ENCODE measurements around the gene ERICH4.
A peak's percentile ranks its signal among the peaks of the same experiment; 100 is the strongest.
"Not testable (repeated sequence)": the region's sequence is repeated elsewhere in the genome, so short reads cannot be mapped to it uniquely, and the experiment has no call there.

ERICH4 gene

GRCh38 chr19:41434450-41434849, 8.5 kb upstream of the ERICH4 start:
- DNase-seq (ENCODE audit: low read depth in 1 of 2, low spot score in 1 of 2), result no peak

GRCh38 chr19:41435376-41435775, 7.6 kb upstream of the ERICH4 start:
- DNase-seq (ENCODE audit: low read depth in 1 of 2, low spot score in 1 of 2), result not testable (repeated sequence)

GRCh38 chr19:41435936-41436673, 6.9 kb upstream of the ERICH4 start:
- no peak for DNase-seq (ENCODE audit: low read depth in 1 of 2, low spot score in 1 of 2)

DNA sequence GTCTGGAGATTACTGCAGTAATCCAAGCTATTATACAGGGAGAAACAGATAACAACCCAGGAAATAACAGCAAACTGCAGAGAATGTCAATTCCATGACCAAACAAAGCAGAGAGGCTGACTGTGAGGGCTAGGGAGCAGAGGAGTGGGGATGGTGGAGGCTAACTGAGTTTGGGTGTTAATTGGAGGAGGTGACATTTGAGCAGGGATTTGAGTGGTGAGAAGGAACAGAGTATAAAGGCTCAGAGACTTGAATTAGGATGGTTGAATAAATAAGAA, 6.3 kb upstream of the ERICH4 start:
- DNase-seq (ENCODE audit: low read depth in 1 of 2, low spot score in 1 of 2), result no peak

DNA sequence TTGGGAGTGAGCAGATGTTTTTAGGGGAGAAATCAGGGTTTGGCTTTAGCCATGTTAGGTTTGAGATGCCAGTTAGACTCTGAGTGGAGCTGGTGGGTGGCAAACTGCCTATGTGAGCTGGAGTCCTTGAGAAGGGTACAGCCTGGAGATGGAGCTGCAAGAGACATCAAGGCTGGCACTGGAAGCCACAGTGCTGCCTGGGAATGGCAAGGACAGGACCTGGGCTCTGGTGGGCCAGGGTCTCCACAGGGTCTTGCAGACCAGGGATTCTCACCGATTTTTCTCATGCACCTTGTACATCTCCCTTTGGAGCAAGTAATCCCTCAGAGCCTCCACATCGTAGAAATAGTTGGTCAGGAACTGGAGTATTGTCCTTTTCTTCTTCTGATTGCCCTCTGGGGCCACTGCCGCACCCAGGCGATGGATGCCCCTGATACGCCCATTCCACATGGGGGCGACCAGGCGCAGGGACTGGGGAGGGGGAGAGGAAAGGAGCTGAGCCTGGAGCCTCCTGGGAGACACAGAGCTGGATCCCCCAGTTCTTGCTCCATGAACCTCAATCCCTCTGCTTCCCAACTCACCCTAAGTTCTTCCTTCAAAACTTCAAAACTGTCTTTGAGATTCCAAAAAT, 4.9 kb upstream of the ERICH4 start:
- DNase-seq (ENCODE audit: low read depth in 1 of 2, low spot score in 1 of 2), result no peak

- DNase-seq (ENCODE audit: low read depth in 1 of 2, low spot score in 1 of 2), result peak; percentile 85
Observed at GRCh38 chr19:41439441-41440222, 3.3 kb upstream of the ERICH4 start, which contains the start of gene DMAC2. DMAC2 (minus strand) TSS chr19:41439912; CDS start chr19:41439899, 13 bp downstream.

DNA sequence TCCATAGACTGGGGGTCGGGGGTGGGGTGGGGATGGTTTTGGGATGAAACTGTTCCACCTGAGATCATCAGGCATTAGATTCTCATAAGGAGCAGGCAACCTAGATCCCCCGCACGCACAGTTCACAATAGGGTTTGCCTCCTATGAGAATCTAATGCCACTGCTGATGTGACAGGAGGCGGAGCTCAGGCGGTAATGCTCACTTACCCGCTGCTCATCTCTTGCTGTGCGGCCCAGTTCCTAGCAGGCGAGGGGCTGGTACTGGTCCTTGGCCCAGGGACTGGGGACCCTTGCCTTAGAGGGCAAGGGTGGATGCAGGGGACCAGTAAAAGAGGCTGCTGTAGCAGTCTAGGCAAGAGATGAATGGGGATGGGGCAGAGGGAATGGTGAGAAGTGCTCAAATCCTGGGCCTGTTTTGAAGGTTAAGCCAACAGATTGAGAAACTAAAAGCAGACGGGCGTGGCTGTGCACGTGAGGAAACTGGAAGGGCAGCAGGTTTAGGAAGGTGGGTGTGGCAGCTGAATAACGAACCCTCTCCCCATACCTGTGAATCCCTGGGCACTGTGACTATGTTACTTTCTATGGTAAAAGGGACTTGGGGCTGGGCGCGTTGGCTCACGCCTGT, 1.5 kb upstream of the ERICH4 start:
- no peak for DNase-seq (ENCODE audit: low read depth in 1 of 2, low spot score in 1 of 2)

- DNase-seq (ENCODE audit: low read depth in 1 of 2, low spot score in 1 of 2), result no peak
Observed at GRCh38 chr19:41443813-41444455, 978 bp downstream of the ERICH4 start.

DNA sequence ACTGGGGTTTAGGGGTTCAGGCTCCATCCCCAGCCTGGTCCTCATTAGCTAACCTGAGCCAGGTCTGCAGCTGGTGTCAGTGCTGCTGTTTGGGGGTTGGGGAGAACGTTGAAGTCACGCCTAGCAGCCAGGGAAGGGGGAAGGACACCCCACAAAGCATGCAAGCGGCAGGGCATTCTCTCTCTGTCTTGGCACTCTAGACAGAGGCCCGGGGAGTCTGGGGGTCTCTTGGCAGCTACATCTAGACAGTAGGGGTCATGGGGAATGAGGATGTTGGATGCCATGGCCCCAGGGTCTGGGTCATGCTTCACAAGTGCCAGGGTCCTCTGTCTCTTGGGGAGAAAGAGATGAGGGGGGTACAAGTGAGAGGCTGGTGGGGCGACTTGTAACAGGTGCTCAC, 2.6 kb downstream of the ERICH4 start:
- DNase-seq (ENCODE audit: low read depth in 1 of 2, low spot score in 1 of 2), result no peak

- DNase-seq (ENCODE audit: low read depth in 1 of 2, low spot score in 1 of 2), result no peak
Observed at GRCh38 chr19:41447732-41448332, 4.9 kb downstream of the ERICH4 start.

DNA sequence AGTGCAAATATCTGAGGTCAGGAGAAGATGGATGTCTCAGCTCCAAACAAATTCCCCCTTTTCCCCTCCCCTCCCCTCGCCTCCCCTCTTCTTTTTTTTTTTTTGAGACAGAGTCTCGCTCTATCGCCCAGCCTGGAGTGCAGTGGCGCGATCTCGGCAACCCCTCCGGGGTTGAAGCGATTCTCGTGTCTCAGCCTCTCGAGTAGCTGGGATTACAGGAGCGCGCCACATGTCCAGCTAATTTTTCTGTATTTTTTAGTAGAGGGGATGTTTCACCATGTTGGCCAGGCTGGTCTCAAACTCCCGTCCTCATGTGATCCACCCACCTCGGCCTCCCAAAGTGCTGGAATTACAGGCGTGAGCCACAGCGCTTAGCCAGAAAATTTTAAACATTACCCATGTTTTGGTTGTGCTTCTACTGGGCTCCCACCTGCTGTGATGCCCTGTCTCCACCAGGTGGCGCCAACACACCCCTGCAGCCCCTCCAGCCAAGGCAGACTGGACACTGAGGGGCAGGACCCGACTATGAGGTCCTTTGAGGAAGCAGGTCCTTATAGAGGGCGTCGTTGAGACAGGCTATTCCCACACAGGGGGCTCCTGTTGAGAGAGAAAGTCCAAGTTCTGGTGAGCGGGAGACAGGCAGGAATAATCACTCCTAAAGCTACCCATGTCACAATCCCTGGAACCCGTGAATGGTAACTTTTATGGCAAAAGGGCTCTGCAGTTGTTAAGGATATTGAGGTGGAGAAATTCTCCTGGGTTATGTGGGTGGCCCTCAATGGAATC, 6.3 kb downstream of the ERICH4 start:
- peak; percentile 51 to 58 for DNase-seq (ENCODE audit: low read depth in 1 of 2, low spot score in 1 of 2)

DNA sequence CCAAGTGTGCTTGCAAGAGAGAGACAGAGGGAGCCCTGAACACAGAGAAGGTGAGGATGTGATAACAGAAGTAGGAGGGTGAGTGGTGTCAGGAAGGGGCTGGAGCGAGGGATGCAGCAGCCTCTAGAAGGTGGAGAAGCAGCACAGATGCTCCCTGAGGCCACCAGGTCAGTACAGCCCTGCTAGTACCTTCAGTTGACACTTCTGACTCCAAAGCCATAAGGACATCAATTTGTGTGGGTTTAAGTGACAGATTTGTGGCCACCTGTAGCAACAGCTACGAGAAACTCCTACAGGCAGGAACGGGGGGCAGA, 6.9 kb downstream of the ERICH4 start:
- no peak for DNase-seq (ENCODE audit: low read depth in 1 of 2, low spot score in 1 of 2)

DNA sequence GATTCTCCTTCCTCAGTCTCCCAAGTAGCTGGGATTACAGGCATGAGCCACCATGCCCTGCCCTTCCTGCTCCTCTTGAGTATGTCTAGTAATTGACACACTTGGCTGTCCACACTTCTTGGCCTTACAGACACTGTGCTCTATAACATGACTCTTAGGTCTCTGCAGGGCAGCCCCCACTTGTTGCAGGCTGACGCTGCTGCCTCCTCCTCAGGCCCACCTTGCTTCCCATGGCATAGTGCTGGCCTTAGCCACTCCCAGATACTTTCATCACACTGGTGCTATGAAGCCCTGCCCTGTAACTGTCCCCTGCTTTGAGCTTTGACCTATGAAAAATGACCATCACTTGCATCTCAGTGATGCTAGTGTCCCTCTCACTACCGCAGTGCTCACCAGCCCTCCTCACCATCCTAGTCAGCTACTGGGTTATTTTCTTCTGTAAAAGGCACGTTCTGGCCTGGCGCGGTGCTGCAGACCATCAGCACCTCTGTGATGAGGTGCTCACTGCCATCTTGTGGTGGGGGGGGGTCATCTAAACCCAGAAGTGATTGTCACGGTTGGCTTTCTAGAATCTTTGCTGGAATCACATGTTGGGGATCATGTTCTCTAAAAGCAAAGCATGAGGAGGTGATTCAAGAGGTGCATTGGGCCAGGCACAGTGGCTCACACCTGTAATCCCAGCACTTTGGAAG, 9.8 kb downstream of the ERICH4 start:
- DNase-seq (ENCODE audit: low read depth in 1 of 2, low spot score in 1 of 2), result no peak

- DNase-seq (ENCODE audit: low read depth in 1 of 2, low spot score in 1 of 2), result no peak
Observed at GRCh38 chr19:41455936-41456335, 13.0 kb downstream of the ERICH4 start.

DNA sequence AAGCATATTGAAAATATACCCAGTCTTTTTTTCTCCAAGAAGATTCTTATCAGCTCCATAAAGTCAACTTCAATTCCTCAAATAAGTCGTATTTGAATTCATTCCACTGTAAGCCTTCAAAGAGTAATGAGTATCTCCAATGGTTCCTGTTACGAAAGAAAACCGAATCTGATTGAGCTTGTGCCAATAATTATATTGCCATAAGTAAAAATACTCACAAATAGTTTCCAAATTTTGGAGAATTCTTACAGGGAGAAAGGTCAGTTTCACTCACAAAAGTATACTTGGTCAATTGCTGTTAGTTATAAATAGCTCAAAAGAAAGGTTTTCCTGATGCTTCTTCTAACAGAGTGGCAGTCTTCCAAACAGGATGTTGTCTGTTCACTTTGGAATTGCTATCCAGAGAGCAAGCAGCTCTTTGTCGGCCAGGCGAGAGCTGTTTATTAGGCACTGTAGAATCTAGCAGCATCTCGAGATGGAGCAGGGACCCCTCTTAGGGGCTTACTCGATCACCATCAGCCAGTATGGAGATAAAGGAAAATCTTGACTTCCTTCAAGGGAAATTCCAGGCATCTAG, 13.5 kb downstream of the ERICH4 start:
- no peak for DNase-seq (ENCODE audit: low read depth in 1 of 2, low spot score in 1 of 2)

DNA sequence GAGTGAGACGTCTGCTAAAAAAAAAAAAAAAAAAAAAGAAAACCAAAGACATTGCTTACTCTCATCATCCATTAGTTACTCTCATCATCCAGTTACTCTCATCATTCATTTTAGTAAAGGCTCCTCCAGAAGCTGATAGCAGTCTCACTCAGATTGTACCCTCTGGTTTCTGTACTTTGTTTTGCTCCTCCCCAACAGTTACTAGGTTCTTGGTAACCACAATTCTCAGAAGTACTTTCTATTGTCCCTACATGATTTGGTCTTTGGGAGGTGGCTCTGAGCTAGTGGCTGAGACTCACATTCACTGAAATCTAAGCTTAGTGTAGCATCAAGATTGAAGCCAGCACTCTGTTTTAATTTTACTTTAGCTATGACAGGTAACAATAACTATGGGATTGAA, 14.3 kb downstream of the ERICH4 start:
- no peak for DNase-seq (ENCODE audit: low read depth in 1 of 2, low spot score in 1 of 2)

DNA sequence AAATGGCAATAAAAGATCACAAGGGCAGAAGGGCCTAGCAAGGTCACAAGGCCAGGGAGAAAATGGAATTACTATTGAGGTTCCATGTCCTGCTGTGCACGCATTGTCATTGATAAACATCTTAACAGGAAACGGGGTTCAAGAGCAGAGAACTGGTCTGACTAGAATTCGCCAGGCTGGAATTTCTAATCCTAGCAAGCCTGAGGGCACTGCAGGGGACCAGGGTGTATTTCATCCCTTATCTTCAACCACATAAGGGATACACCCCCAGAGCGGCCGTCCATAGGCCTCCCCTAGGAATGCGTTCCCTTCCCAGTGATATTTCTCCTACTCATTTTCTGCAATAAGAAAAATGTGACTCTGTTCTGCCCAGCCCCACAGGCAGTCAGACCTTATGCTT, 19.5 kb downstream of the ERICH4 start:
- no peak for DNase-seq (ENCODE audit: low read depth in 1 of 2, low spot score in 1 of 2)

DNA sequence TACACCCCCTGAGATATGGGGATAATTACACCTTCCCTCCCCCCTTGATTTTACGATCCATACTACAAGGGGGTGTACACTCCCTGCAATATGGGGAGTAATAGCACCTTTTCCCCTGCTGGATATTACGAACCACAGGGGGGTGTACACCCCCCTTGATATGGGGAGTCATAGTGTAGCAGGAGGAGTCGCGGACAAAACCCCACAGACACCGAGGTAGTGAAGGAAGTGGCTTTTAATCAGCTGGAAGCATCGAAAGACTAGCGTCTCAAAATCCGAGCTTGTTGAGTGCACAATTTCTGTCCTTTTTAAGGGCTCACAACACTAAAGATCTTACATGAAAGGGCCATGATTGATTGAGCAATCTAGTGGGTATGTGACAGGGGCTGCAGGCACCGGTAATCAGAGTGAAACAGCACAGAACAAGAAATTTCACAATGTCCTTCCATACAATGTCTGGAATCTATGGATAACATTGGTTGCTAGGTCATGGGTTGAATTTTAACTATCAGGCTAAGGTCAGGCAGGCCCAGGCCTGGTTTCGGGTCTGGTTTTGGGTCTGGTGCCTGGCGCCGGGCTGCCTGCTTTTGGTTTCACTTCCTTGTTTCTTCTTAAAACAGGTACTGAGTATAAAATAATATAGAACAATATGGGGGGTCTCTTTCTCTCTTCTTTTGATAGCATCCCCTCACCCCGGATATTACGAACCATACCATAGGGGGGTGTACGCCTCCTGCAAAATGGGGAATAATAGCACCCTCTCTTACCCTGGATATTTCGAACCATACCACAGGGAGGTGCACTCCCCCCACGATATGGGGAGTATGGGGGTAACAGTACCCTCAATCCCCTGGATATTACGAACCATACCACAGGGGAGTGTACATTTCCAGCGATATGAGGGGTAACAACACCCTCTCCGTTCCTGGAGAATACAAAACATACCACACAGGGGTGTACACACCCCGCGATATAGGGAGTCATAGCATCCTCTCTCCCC, 20.6 kb downstream of the ERICH4 start:
- DNase-seq (ENCODE audit: low read depth in 1 of 2, low spot score in 1 of 2), result not testable (repeated sequence)

Measured in activated T-helper 1 cell treated with anti-CD3 and anti-CD28 coated beads, Interleukin-2, amount 50 U/mL, for 16 hours (primary cell).